ENCODE data around the gene TMEM140. TPM values are rescaled to one million over a fixed set of nuclear protein-coding genes. Genes with fewer than 3 reads are reported as not detected.

The TMEM140 gene
- total and polyA plus RNA-seq, 9 of the 15 experiments (the other 6 are each of a cell fraction or from before 2014, with no cell fraction given) = 0.03 to 0.82 (median 0.23) TPM

- TF ChIP-seq, protein P1, sequence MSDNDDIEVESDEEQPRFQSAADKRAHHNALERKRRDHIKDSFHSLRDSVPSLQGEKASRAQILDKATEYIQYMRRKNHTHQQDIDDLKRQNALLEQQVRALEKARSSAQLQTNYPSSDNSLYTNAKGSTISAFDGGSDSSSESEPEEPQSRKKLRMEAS (CRISPR knock-in tag; IDR thresholded peaks at IDR 0.05) = peak; percentile 89
- TF ChIP-seq, protein P2, sequence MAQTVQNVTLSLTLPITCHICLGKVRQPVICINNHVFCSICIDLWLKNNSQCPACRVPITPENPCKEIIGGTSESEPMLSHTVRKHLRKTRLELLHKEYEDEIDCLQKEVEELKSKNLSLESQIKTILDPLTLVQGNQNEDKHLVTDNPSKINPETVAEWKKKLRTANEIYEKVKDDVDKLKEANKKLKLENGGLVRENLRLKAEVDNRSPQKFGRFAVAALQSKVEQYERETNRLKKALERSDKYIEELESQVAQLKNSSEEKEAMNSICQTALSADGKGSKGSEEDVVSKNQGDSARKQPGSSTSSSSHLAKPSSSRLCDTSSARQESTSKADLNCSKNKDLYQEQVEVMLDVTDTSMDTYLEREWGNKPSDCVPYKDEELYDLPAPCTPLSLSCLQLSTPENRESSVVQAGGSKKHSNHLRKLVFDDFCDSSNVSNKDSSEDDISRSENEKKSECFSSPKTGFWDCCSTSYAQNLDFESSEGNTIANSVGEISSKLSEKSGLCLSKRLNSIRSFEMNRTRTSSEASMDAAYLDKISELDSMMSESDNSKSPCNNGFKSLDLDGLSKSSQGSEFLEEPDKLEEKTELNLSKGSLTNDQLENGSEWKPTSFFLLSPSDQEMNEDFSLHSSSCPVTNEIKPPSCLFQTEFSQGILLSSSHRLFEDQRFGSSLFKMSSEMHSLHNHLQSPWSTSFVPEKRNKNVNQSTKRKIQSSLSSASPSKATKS (CRISPR knock-in tag; IDR thresholded peaks at IDR 0.05) = 0 out of 2 replicates have a peak, but pooled peaks have one; percentile 65
- TF ChIP-seq ZNF24 (IDR thresholded peaks at IDR 0.05) (peak; percentile 28), PTTG1 (tag; IDR thresholded peaks at IDR 0.05; ENCODE audit: low read depth) (no peak), CEBPB (tag; IDR thresholded peaks at IDR 0.05) (no peak), ZNF780A (CRISPR knock-in tag; IDR thresholded peaks at IDR 0.05) (no peak), BHLHE40 (IDR thresholded peaks at IDR 0.05; ENCODE audit: low read length) (peak; percentile 49), GTF2E2 (tag; IDR thresholded peaks at IDR 0.05) (peak; percentile 97), C11orf30 (IDR thresholded peaks at IDR 0.05; ENCODE audit: low read depth) (peak; percentile 95), NFIX (CRISPR knock-in tag; IDR thresholded peaks at IDR 0.05; ENCODE audit: low read depth) (no peak), STAG1 (CRISPR knock-in tag; IDR thresholded peaks at IDR 0.05; ENCODE audit: borderline replicate concordance) (peak; percentile 49; the same call in 1 of the 2 replicates), ETV5 (CRISPR knock-in tag; IDR thresholded peaks at IDR 0.05; ENCODE audit: low read depth) (peak; percentile 99), E2F4 (CRISPR knock-in tag; IDR thresholded peaks at IDR 0.05; ENCODE audit: low read depth) (no peak; the same call in 1 of the 2 replicates), PRMT5 (CRISPR knock-in tag; IDR thresholded peaks at IDR 0.05) (0 out of 2 replicates have a peak, but pooled peaks have one; percentile 15), BRD4 (IDR thresholded peaks at IDR 0.05) (peak; percentile 86; the same call in 1 of the 2 replicates), CUX1 (CRISPR knock-in tag; IDR thresholded peaks at IDR 0.05) (no peak), SETDB1 (IDR thresholded peaks at IDR 0.05; ENCODE audit: low read length) (peak; percentile 19), ZNF212 (CRISPR knock-in tag; IDR thresholded peaks at IDR 0.05) (no peak), ESRRA (IDR thresholded peaks at IDR 0.05; ENCODE audit: borderline replicate concordance, low read depth) (peak; percentile 80), BACH1 (tag; IDR thresholded peaks at IDR 0.05) (no peak)
Measured at GRCh38 chr7:135170274-135170997, 22.6 kb downstream of the TMEM140 start, which contains the start of gene CYREN (continued).

All from K562 (cell line).